ENCODE measurements around the gene RBCK1. TPM values are rescaled to one million over a fixed set of nuclear protein-coding genes. Genes with fewer than 3 reads are reported as not detected.
A peak's percentile ranks its signal among the peaks of the same experiment; 100 is the strongest.

The RBCK1 gene
- total and polyA plus RNA-seq, 10 of the 15 experiments (the other 5 are each of a cell fraction or from before 2014, with no cell fraction given) = 14.1 to 99.7 (median 76.0) TPM

GRCh38 chr20:361561-361960, 46.5 kb upstream of the RBCK1 start:
- Histone ChIP-seq H3K4me3 (no peak overlapping the region), H2AFZ (ENCODE audit: control insufficient read depth, low read depth, low read length) (no peak overlapping the region), H3K9me3 (replicated peaks; ENCODE audit: control insufficient read depth, insufficient read depth, low read length) (no peaks in the 10 kb centered on the region), H3K36me3 (ENCODE audit: control insufficient read depth in 2 of 2, insufficient read depth in 2 of 2, low read length in 1 of 2) (no peaks in the 10 kb centered on the region), H3K27ac (ENCODE audit: control insufficient read depth, insufficient read depth) (no peak overlapping the region), H3K4me1 (ENCODE audit: control insufficient read depth, insufficient read depth, low read length) (peaks cover 21% of the 10 kb centered on the region), H4K20me1 (ENCODE audit: control insufficient read depth, insufficient read depth) (no peaks in the 10 kb centered on the region), H3K79me2 (ENCODE audit: control insufficient read depth, insufficient read depth, low read length) (no peaks in the 10 kb centered on the region), H3K27me3 (replicated peaks in 1 of 2; ENCODE audit: control insufficient read depth in 2 of 2, insufficient read depth in 2 of 2, low read length in 1 of 2) (no peaks in the 10 kb centered on the region), H3K9ac (ENCODE audit: control insufficient read depth, insufficient read depth, low read length) (no peak overlapping the region), H3K4me2 (ENCODE audit: control insufficient read depth, insufficient read depth) (peak overlapping the region; percentile 63)
- ChIA-PET RAD21 (ENCODE audit: unreplicated experiment) (interaction anchor here (1.0 kb wide), 1 partner anchor 70 kb away, joined by 4 read pairs; no protein-coding TSS in a partner anchor), CTCF (interaction anchor here (0.6 to 2.3 kb wide), 6 partner anchors 8 to 284 kb away, joined by 3 to 8 read pairs (median 6); no protein-coding TSS in a partner anchor), POLR2A (interaction anchor here (0.6 to 1.3 kb wide), 4 partner anchors 41 to 221 kb away, joined by 3 to 4 read pairs (median 4); no protein-coding TSS in a partner anchor), SMC1A (ENCODE audit: uncharacterized antibody, unreplicated experiment) (interaction anchor here (0.5 to 1.1 kb wide), 5 partner anchors 13 to 147 kb away, joined by 3 to 4 read pairs (median 3); no protein-coding TSS in a partner anchor)
- no TSS peak for BruUV-seq (replicated peaks)
- FAIRE-seq (no peak), DNase-seq (ENCODE audit: low read depth, low spot score) (no peak), ATAC-seq (peak; percentile 85)
- TF ChIP-seq ZNF207 (IDR thresholded peaks at IDR 0.05; ENCODE audit: borderline replicate concordance) = no peak
- no peak for TF ChIP-seq JUNB (IDR thresholded peaks at IDR 0.05)
- TF ChIP-seq PAX5 (IDR thresholded peaks at IDR 0.05; ENCODE audit: borderline replicate concordance, low read depth, low read length) = peak; percentile 89
- TF ChIP-seq CEBPZ (IDR thresholded peaks at IDR 0.05; ENCODE audit: low read depth, low read length) = no peak
- TF ChIP-seq ETV6 (conservative IDR thresholded peaks at IDR 0.05 in 1 of 2, IDR thresholded peaks at IDR 0.05 in 1 of 2; ENCODE audit: borderline replicate concordance in 1 of 2, low read depth in 1 of 2) = no peak
- TF ChIP-seq RFX5 (IDR thresholded peaks at IDR 0.05; ENCODE audit: low read depth, low read length) = no peak
- TF ChIP-seq, protein P1, sequence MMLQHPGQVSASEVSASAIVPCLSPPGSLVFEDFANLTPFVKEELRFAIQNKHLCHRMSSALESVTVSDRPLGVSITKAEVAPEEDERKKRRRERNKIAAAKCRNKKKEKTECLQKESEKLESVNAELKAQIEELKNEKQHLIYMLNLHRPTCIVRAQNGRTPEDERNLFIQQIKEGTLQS (IDR thresholded peaks at IDR 0.05; ENCODE audit: borderline replicate concordance, extremely low read depth, low read depth, low read length) = no peak
- no peak for TF ChIP-seq BCL11A (IDR thresholded peaks at IDR 0.05; ENCODE audit: low read depth, low read length)
- 0 out of 3 replicates have a peak, but pooled peaks have one; percentile 38 for TF ChIP-seq POU2F2 (IDR thresholded peaks at IDR 0.05; ENCODE audit: borderline replicate concordance, low read depth, low read length)
- in situ Hi-C loops (cut with MboI) (no loop called here), intact Hi-C loops (cut with micrococcal nuclease; ENCODE audit: unreplicated experiment) (no loop called here)
- whole genome bisulfite sequencing (ENCODE audit: insufficient coverage, insufficient replicate concordance, low lambda C conversion rate, missing lambda C conversion rate) = 12% methylated on average over 8 of the region's 8 CpGs

Data from GM12878 (cell line).